22Rv1 (cell line): Measurements from ENCODE around the gene CFAP45.

ENCODE experiments used
- H3K27ac ChIP-seq: fragments of 450-650 bp; 2 replicates; pipeline ENCODE4 v1.5.1; 2017
- CTCF ChIP-seq: fragments of 450-650 bp; IDR thresholded peaks from 2 replicates; pipeline ENCODE4 v1.5.1; 2017; ENCODE audit warnings: mild to moderate bottlenecking
- ZFX ChIP-seq: fragments of 450-650 bp; IDR thresholded peaks from 2 replicates; pipeline ENCODE4 v1.6.1; 2017; ENCODE audit warnings: antibody characterized with exemption, borderline replicate concordance

Gene CFAP45

GRCh38 chr1:159921251-159921650, 21.3 kb upstream of the CFAP45 start:
- H3K27ac ChIP-seq = no peak overlapping the region; the same call in 1 of the 2 replicates
- TF ChIP-seq ZFX (no peak), CTCF (no peak)

GRCh38 chr1:159920651-159921050, 20.7 kb upstream of the CFAP45 start:
- H3K27ac ChIP-seq = 0 out of 2 replicates have a peak overlapping the region, but pooled peaks have one; percentile 12
- no peak for TF ChIP-seq CTCF
- TF ChIP-seq ZFX = no peak

GRCh38 chr1:159920202-159920601, 20.2 kb upstream of the CFAP45 start:
- no peak for TF ChIP-seq CTCF
- TF ChIP-seq ZFX = no peak
- no peak overlapping the region for H3K27ac ChIP-seq

- no peak overlapping the region for H3K27ac ChIP-seq
- no peak for TF ChIP-seq ZFX
- no peak for TF ChIP-seq CTCF
Measured at GRCh38 chr1:159919236-159919865, 19.4 kb upstream of the CFAP45 start.

GRCh38 chr1:159918352-159919200, 18.6 kb upstream of the CFAP45 start:
- 0 out of 2 replicates have a peak overlapping the region, but pooled peaks have one; percentile 67 for H3K27ac ChIP-seq

GRCh38 chr1:159917533-159918351, 17.8 kb upstream of the CFAP45 start:
- TF ChIP-seq CTCF (no peak), ZFX (no peak)
- peak overlapping the region; percentile 67 for H3K27ac ChIP-seq

More at GRCh38 chr1:159918352-159919200, 18.6 kb upstream of the CFAP45 start:
- TF ChIP-seq ZFX = no peak
- TF ChIP-seq CTCF = no peak
